Mononuclear cell (primary cell): ENCODE measurements around the gene ATP5F1A. TPM values are rescaled to one million over a fixed set of nuclear protein-coding genes. Genes with fewer than 3 reads are reported as not detected.
"Not testable (repeated sequence)": the region's sequence is repeated elsewhere in the genome, so short reads cannot be mapped to it uniquely, and the experiment has no call there.

Source experiments
- H3K27me3 ChIP-seq: 2 replicates; pipeline ENCODE4 v1.6.0; 2011; ENCODE audit warnings: low read length, control low read depth; ENCODE audit not compliant: insufficient read depth
- H3K4me1 ChIP-seq: 2 replicates; pipeline ENCODE4 v1.5.1; 2011; ENCODE audit warnings: mild to moderate bottlenecking, low read length, control low read depth; ENCODE audit not compliant: insufficient read depth
- H3K4me3 ChIP-seq: 2 replicates; pipeline ENCODE4 v1.5.1; 2011; ENCODE audit warnings: mild to moderate bottlenecking, low read length, moderate library complexity
- H3K9me3 ChIP-seq: 2 replicates; pipeline ENCODE4 v1.5.1; 2011; ENCODE audit warnings: low read depth, mild to moderate bottlenecking, control low read depth, low read length
- total RNA-seq: library from RNA; depleted of rRNA; stranded (reverse); fragments of >200 nt; gene quantifications from one replicate; pipeline ENCODE4 v1.2.3, GENCODE V29; 2012

The ATP5F1A gene
- total RNA-seq, 1 donor, result 475 TPM

DNA sequence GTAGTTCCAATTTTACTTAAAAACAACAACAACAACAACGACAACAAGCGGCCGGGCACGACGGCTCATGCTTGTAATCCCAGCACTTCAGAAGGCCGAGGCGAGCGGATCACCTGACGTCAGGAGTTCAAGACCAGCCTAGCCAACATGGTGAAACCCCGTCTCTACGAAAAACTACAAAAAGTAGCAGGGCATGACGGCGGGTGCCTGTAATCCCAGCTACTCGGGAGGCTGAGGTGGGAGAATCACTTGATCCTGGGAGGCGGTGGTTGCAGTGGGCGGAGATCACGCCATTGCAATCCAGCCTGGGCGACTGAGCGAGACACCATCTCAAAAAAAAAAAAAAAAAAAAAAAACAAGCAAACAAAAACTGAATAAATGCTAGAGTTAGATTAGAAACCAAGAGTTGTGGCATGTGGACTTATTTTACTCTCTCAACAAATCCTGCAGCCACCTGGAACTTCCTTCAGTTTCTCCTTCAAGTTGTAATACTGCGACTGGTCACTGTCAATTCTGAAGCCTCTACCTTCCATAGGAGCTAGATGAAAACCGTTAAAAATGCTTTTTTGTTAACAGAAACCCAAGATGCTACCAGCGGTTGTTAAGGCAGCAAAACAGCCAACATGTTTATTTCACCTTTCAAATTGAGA lies 1.3 kb downstream of the ATP5F1A start:
- H3K9me3 ChIP-seq, result no peaks in the 10 kb centered on the region

DNA sequence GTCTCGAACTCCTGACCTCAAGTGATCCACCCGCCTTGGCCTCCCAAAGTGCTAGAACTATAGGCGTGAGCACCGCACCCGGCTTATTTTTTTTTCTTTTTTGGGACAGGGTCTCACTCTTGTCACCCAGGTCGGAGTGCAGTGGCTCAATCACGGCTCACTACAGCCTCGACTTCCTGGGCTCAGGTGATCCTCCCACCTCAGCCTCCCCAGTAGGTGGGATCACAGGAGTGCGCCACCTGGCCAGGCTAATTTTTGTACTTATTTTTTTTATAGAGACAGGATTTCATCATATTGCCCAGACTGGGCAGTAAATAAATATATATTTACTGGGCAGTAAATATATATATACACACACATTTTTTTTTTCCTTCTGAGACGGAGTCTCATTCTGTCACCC lies 2.6 kb downstream of the ATP5F1A start:
- Histone ChIP-seq H3K4me1 (peaks cover 38% of the 10 kb centered on the region), H3K9me3 (no peaks in the 10 kb centered on the region), H3K4me3 (no peak overlapping the region)

More for the DNA sequence above, 1.3 kb downstream of the ATP5F1A start:
- H3K27me3 ChIP-seq, result no peaks in the 10 kb centered on the region
- peaks cover 38% of the 10 kb centered on the region for H3K4me1 ChIP-seq
- peak overlapping the region; percentile 91 for H3K4me3 ChIP-seq

DNA sequence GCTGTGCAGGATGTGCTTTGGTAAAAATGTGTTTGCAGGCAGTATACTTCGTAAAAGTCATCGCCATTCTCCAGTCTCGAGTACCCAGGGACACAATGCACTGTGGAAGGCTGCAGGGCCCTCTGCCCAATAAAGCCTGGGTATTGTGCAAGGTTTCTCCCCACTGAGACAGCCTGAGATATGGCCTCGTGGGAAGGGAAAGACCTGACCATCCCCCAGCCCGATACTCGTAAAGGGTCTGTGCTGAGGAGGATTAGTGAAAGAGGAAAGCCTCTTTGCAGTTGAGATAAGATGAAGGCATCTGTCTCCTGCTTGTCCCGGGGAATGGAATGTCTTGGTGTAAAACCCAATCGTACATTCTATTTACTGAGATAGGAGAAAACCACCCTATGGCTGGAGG lies 9.6 kb downstream of the ATP5F1A start:
- H3K27me3 ChIP-seq, H3K9me3 ChIP-seq, H3K4me3 ChIP-seq, H3K4me1 ChIP-seq: not testable (repeated sequence)

More for the DNA sequence above, 2.6 kb downstream of the ATP5F1A start:
- H3K27me3 ChIP-seq, result no peaks in the 10 kb centered on the region

DNA sequence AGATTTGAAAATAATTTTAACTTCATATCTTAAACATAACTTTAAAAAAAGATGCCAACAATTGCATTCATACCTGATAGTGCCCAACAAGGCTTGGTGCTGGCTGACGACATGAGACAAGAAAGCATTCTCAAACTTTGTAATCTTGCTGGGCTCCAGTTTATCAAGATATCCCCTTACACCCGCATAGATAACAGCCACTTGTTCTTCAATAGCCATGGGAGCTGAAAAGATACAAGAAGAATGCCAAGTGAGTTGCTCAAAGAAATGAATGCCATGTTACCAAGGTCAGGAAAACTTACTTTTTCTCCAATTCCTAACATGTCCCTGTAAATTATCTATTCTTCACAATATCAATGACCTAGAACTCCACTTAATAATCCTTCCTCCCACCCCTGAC lies 13.7 kb downstream of the ATP5F1A start:
- no peaks in the 10 kb centered on the region for H3K9me3 ChIP-seq
- no peaks in the 10 kb centered on the region for H3K27me3 ChIP-seq
- no peak overlapping the region for H3K4me3 ChIP-seq
- no peaks in the 10 kb centered on the region for H3K4me1 ChIP-seq

DNA sequence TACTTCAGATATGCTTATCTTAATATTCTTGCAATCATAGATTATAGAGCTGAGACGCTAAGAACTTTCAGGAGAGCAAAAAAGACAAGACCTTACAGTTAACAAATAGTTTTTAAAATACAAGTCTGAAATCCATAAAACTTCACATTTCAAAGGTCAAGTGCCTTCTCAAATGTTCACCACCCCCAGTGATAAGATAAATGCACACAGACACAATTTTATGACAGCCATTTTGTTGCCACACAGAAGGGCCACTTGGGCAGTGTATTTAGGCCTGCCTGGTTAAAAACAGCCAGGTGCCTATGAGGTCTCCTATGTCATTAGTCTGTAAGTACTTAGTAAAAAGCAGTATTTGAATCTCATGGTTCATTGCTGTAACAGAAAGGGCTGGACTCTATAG lies 17.9 kb downstream of the ATP5F1A start:
- H3K4me1 ChIP-seq, result no peaks in the 10 kb centered on the region
- no peak overlapping the region for H3K4me3 ChIP-seq
- no peaks in the 10 kb centered on the region for H3K9me3 ChIP-seq
- H3K27me3 ChIP-seq, result no peaks in the 10 kb centered on the region

DNA sequence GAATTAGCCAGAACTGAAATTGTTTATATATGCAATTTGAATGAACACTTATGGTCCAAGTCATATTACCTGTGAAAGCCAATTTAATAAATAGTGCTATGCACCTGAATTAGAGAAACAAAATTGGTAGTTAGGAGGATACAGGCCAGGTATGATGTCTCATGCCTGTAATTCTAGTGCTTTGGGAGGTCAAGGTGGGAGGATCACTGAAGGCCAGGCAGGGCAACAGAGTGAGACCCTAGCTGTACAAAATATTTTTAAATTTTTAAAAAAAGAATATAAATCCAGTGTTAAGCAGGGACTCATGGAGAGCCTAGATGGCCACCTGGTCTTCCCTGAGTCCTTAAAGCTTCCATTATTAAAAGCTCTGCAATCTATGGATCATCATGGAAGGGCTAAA lies 18.8 kb downstream of the ATP5F1A start:
- H3K27me3 ChIP-seq, result no peaks in the 10 kb centered on the region
- no peaks in the 10 kb centered on the region for H3K9me3 ChIP-seq
- H3K4me1 ChIP-seq, result no peaks in the 10 kb centered on the region
- no peak overlapping the region for H3K4me3 ChIP-seq

DNA sequence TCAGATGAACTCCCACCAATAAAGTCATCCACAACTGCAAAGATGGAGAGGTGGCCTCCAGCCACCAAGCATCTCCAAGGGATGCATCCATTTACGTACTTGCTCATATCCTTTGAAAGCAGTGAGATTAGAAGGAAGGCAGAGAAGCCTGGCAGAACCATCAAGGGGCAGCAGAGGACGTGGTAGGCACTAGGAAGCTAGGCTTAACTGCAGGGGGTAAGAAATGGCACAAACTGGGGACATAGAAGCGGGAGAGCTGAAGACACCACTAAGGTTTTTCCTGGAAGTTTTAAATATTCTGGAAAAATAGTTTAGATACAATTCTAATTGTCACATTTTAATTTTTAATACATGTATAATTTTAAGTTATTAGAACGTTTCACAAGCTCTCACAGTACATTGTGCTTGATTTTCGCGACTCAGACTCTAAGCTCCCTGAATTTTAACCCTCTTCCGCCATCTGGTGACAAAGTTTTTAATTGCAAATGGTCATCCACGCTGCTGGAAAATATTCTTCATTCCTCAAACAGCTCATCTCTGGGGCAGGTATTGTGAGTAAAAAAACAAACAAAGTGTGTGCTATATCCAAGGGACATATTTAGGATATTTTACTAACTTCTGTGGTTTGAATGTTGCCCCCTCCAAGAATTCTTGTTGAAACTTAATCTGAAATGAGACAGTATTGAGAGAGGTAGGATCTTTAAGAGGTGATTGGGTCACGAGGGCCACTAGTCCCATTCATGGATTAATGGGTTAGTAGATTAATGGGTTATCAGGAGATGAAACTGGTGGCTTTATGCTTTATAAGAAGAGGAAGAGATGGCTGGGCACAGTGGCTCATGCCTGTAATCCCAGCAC lies 24.4 kb downstream of the ATP5F1A start:
- Histone ChIP-seq H3K4me1 (peaks cover 46% of the 10 kb centered on the region), H3K27me3 (no peaks in the 10 kb centered on the region), H3K9me3 (no peaks in the 10 kb centered on the region), H3K4me3 (no peak overlapping the region)

DNA sequence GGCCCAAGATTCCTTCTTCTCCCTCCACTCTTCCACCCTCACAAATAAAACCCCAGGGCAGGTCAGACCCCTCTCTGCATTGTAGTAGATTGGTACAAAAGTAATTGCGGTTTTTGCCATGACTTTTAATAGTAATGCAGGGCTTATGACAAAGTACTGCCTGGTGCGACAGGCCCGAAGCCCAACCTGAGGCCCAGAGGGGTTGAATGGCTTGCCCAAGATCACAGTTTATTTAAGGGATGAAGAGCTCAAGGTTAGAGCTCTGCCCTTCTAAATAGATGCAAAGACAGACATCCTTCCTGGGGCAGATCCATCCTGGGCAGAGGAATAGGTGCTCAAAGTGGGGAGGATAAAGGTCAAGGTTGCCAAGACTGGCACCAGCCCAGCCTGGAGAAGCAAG lies 25.1 kb downstream of the ATP5F1A start:
- Histone ChIP-seq H3K4me1 (peaks cover 47% of the 10 kb centered on the region), H3K9me3 (no peaks in the 10 kb centered on the region), H3K27me3 (no peaks in the 10 kb centered on the region), H3K4me3 (no peak overlapping the region)

DNA sequence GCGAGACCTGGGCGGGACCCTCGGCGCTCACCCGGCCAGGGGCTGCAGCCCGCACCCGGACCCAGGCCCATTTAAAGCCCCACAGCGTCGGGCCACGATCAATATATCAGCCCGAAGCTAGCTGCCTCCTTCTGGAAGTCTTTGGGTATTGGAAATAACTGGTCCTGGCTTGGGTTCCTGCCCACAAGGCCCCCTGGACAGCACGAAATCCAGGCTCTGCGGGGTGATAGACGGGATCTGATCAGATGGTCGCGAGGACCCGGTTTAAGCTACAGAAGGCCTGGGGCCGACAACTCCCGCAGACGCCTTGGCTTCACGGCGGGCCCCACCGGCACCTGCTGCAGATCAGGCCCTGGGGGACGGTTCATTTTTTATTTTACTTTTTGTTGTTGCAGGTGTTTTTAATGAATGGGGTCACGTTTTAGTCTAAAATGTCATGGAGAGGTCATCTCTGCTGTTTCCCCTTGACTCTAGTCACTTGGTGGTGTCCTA lies 25.7 kb downstream of the ATP5F1A start:
- Histone ChIP-seq H3K4me1 (peaks cover 47% of the 10 kb centered on the region), H3K27me3 (no peaks in the 10 kb centered on the region), H3K9me3 (no peaks in the 10 kb centered on the region), H3K4me3 (peak overlapping the region; percentile 78)

DNA sequence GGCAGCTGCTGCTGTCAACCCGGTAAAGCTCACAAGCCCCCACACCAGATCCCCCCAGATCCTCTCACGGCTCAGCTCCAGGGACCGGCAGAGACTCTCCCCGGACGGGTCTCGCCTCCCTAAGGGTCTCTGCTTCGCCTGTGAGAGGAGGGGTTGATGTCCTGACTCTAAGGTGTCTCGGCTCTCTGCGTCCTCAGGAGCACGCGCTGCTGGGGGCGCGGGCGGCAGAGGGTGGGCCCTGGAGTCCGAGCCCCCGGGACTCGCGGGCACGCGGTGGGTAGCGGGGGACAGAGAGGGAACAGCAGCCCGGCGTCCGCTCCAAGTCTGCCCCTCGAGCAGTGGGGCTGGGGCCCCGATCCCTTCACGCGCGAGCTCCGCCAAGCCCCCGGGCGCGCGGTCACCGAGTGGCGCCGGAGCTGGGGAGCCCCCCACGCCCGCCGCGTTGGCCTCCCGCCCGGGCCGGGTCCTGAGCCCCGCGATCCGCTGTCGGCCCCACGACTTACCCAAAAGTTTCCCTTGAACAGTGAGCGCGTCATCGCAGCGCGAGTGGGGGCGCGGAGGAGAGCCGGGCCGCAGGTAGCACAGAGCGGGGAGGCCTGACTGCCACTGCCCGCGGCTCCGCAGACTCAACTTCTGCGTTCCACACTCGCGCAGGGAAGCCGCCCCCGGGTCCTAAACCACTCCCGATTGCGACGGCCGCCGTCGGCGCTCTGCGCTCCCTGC lies 26.3 kb downstream of the ATP5F1A start, which contains the start of gene PSTPIP2:
PSTPIP2 (minus strand) TSS at position 608 of the 723 bp plus-strand sequence; CDS start at position 536, 72 bp downstream.
- H3K9me3 ChIP-seq, result no peaks in the 10 kb centered on the region
- peaks cover 47% of the 10 kb centered on the region for H3K4me1 ChIP-seq
- peak within 1 kb of the TSS; percentile 78 for H3K4me3 ChIP-seq
- H3K27me3 ChIP-seq, result no peaks in the 10 kb centered on the region

DNA sequence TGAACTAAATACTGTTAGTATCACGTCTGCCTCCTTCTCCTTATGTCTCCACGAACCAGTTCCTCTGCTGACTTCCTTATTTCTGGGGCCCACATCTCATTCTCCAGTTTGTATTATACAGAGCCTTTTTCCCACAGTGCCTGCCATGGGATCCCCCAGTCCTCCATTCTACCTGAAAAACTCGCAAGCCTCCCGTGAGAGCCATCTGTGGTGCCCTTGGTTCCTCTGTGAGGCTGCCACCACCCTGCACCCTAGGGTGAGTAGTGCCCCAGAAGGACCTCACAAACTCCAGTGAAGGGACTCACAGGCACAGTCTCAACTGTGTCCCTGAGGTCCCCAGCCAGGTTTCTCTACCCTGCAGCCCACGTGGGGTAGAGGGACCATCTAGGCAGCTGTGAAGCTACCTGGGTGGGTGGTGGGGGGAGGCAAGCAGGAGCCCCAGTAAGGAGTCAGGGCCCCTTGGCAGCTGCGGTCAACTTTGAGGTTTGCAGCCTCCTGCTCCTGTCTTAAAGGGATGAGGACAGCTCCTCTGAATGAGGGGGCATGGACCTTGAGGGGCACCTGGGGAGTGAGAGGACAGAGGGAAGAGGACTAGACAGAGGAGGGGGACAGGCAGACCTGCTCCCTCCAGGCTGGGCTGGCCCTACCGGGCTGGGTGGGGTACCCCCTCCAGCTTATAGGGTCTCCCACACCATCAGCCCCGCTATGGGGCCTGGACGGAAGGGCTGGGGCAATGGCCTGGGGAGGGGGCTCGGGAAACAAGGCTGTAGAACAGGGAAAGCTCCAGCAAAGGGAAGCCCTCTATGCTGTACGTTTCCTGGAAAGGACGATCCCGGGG lies 27.1 kb downstream of the ATP5F1A start:
- H3K9me3 ChIP-seq, result no peaks in the 10 kb centered on the region
- H3K27me3 ChIP-seq, result no peaks in the 10 kb centered on the region
- H3K4me3 ChIP-seq, result peak overlapping the region; percentile 78
- H3K4me1 ChIP-seq, result peaks cover 47% of the 10 kb centered on the region

DNA sequence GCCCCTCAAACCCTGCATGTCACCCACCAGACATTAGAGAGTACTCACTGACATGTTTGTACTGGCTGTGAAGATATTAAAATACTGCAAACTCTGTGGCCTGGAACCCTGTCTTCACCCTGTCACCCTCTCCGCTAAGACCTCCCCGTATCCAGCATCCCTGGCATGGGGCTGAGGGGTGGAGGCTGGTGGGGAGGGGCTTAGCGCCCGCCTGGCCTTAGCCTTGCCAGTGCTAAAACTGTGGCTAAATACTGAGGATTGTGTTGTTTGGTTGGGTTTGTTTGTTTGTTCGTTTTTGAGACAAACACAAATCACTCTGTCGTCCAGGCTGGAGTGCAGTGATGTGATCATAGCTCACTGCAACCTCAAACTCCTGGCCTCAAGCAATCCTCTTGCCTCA lies 27.9 kb downstream of the ATP5F1A start:
- H3K27me3 ChIP-seq, result no peaks in the 10 kb centered on the region
- H3K9me3 ChIP-seq, result no peaks in the 10 kb centered on the region
- H3K4me1 ChIP-seq, result peaks cover 47% of the 10 kb centered on the region
- H3K4me3 ChIP-seq, result peak overlapping the region; percentile 78

DNA sequence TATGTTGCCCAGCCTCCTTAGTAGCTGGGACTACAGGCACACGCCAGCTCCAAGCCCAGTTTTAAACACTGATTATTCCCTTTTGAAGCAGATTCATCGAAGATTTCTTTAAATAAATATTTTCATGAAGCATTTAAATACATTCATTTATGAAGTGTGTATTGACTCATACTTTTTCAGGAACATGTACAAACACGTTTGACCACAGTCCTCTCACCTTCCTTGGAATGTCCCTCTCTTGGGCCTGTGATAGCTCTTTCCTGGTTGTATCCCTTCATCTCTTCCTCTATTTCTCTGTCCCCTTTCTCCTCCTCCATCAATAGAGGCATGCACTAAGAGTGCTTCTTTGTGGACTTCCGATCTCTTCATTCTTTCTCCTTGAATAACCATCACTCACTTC lies 28.6 kb downstream of the ATP5F1A start:
- H3K4me3 ChIP-seq, result no peak overlapping the region
- H3K9me3 ChIP-seq, result no peaks in the 10 kb centered on the region

DNA sequence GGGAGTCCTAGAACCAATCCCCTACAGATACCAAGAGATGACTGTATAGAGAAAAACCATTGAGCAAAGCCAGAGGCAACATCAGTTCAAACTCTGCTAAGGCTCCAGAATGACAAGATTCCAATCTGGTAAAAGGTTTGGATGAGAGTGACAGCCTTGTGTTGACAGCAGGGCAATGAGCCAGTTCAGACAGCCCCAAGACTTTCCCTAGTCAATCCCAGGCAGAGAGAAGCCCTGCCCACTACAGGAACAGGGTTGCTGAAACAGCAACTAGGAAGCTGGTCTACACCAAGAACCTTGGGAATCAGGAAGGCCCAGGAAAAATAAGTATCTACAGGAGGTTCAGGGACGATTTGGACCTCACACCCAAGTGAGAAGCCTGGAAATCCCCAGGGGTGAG lies 29.3 kb downstream of the ATP5F1A start:
- Histone ChIP-seq H3K27me3 (no peaks in the 10 kb centered on the region), H3K4me1 (peaks cover 47% of the 10 kb centered on the region), H3K4me3 (no peak overlapping the region), H3K9me3 (no peaks in the 10 kb centered on the region)

More for the DNA sequence above, 28.6 kb downstream of the ATP5F1A start:
- Histone ChIP-seq H3K27me3 (no peaks in the 10 kb centered on the region), H3K4me1 (peaks cover 47% of the 10 kb centered on the region)
